Measurements from ENCODE around the gene LXN.

DNA sequence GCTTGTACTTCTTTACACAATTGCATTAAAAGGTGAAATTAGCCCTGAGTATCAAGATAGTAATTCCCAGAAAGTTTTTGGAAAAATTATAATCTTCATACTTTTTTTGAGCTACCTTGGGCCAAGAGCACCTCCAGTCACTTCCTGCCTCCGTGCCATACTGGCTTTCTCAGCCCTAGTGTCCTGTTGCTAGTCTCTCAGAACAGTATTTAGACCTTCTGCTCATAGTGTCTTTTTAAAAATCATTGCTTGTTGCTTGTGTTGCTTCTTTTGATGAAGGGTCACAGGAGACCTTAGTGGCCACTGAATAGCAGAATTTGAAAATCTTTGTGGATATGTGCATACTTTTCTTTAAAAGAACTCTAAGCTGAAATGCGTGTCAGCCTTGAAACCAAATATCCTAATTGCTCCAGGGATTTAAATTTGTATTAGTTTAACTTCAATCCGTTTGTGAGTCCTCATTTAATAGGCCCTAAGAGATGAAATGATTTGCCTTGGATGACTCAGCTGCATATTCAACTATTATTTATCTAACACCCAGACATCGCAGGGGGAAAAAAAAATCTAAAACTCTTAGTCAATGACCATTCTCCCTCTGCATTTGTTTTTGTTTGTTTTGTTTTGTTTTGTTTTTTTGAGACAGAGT lies 29.1 kb upstream of the LXN start:
- TF ChIP-seq POLR2A (IDR thresholded peaks at IDR 0.05; ENCODE audit: low read depth, low read length), result no peak
- TF ChIP-seq TAF1 (IDR thresholded peaks at IDR 0.05; ENCODE audit: borderline replicate concordance, low read depth, low read length), result no peak
- no peak for TF ChIP-seq POLR2AphosphoS5 (IDR thresholded peaks at IDR 0.05; ENCODE audit: low read depth, low read length)

Measured in GM12892 (cell line).